Endothelial cell of umbilical vein (primary cell): ENCODE results near the gene GULP1. TPM values are rescaled to one million over a fixed set of nuclear protein-coding genes. Genes with fewer than 3 reads are reported as not detected.

ENCODE experiments used
- BruUV-seq: library from RNA; stranded (reverse); fragments of 400-500 nt; replicated peaks from 2 replicates; lab custom pipeline; 2021; lab: Mats Ljungman, UMichigan
- CTCF ChIA-PET: fragments of 300-600, 350-600 bp; sonication (Branson Sonifier 250); formaldehyde crosslinking; loops from one replicate; lab custom pipeline; 2021; ENCODE audit warnings: antibody characterized with exemption, inconsistent platforms; lab: Charles Lee
- POLR2A ChIA-PET: fragments of 300-600, 350-600 bp; sonication (Branson Sonifier 250); formaldehyde crosslinking; loops from one replicate; lab custom pipeline; 2021; ENCODE audit warnings: antibody characterized with exemption, inconsistent platforms; lab: Charles Lee
- DNase-seq: peaks from one replicate; pipeline ENCODE4 v3.0.0-alpha.2; 2011; ENCODE audit warnings: low read depth, low spot score
- FAIRE-seq: peaks from 2 replicates; lab custom pipeline; 2011; peaks lifted over from hg19 to GRCh38; lab: Jason Lieb, UNC
- H2AFZ ChIP-seq: 2 replicates; pipeline ENCODE4 v1.6.0; 2012; ENCODE audit warnings: low read depth, low read length, control low read depth, inconsistent platforms
- H3K27ac ChIP-seq: 2 replicates; pipeline ENCODE4 v1.5.1; 2011; ENCODE audit warnings: low read depth, mild to moderate bottlenecking, control low read depth, low read length, moderate library complexity; ENCODE audit not compliant: insufficient read depth
- H3K27me3 ChIP-seq, 2 experiments: 2 replicates each; pipeline versions ENCODE4 v1.6.0 to v1.6.1; 2011; ENCODE audit warnings: low read length in 2 of 2, mixed read lengths in 1 of 2; ENCODE audit not compliant: control insufficient read depth in 2 of 2, insufficient read depth in 2 of 2
- H3K36me3 ChIP-seq, 2 experiments: 2 replicates in 1 of 2; 3 replicates in 1 of 2; pipeline ENCODE4 v1.5.1; 2011; ENCODE audit warnings: low read length in 2 of 2, mild to moderate bottlenecking in 1 of 2, moderate library complexity in 1 of 2; ENCODE audit not compliant: control insufficient read depth in 2 of 2, insufficient read depth in 2 of 2; ENCODE audit errors: extremely low read depth in 1 of 2
- H3K4me1 ChIP-seq: 3 replicates; pipeline ENCODE4 v1.5.1; 2011; ENCODE audit warnings: mild to moderate bottlenecking, low read length; ENCODE audit not compliant: control insufficient read depth, insufficient read depth; ENCODE audit errors: extremely low read depth
- H3K4me2 ChIP-seq: 2 replicates; pipeline ENCODE4 v1.6.1; 2011; ENCODE audit warnings: low read length, control low read depth, mixed read lengths; ENCODE audit not compliant: insufficient read depth
- H3K4me3 ChIP-seq, 3 experiments: fragments of 200-600 bp in 1 of 3; sonication (generic), shearing (Covaris generic) in 1 of 3; replicated peaks in 1 of 3; 2 replicates each; pipeline ENCODE4 v1.5.1; 2011 to 2016; ENCODE audit warnings: control low read depth in 3 of 3, low read length in 3 of 3, mild to moderate bottlenecking in 2 of 3, inconsistent platforms in 1 of 3, low read depth in 1 of 3, moderate library complexity in 1 of 3; ENCODE audit not compliant: insufficient read depth in 1 of 3
- H3K79me2 ChIP-seq: 2 replicates; pipeline ENCODE4 v1.6.0; 2012; ENCODE audit warnings: low read length, inconsistent platforms; ENCODE audit not compliant: control insufficient read depth, insufficient read depth
- H3K9ac ChIP-seq: replicated peaks from 2 replicates; pipeline ENCODE3; 2011; ENCODE audit warnings: low read length, control low read depth; ENCODE audit not compliant: insufficient read depth; ENCODE audit errors: extremely low read depth
- H3K9me1 ChIP-seq: replicated peaks from 3 replicates; pipeline ENCODE4 v1.6.0; 2011; ENCODE audit warnings: mild to moderate bottlenecking, low read length; ENCODE audit not compliant: control insufficient read depth, insufficient read depth; ENCODE audit errors: extremely low read depth
- H3K9me3 ChIP-seq: replicated peaks from 2 replicates; pipeline ENCODE4 v1.5.1; 2012; ENCODE audit warnings: low read length, inconsistent platforms; ENCODE audit not compliant: control insufficient read depth, insufficient read depth
- H4K20me1 ChIP-seq: replicated peaks from 2 replicates; pipeline ENCODE3; 2011; ENCODE audit warnings: mild to moderate bottlenecking, low read length; ENCODE audit not compliant: control insufficient read depth, insufficient read depth; ENCODE audit errors: extremely low read depth
- EZH2 ChIP-seq: IDR thresholded peaks from 2 replicates; pipeline ENCODE4 v1.6.1; 2012; ENCODE audit warnings: borderline replicate concordance, low read depth, mild to moderate bottlenecking, moderate library complexity, low read length, inconsistent platforms; ENCODE audit not compliant: severe bottlenecking
- FOS ChIP-seq: IDR thresholded peaks from 2 replicates; pipeline ENCODE4 v1.6.1; 2011; ENCODE audit warnings: mild to moderate bottlenecking, low read length, moderate library complexity, borderline replicate concordance; ENCODE audit not compliant: insufficient read depth
- GATA2 ChIP-seq: IDR thresholded peaks from 2 replicates; pipeline ENCODE4 v1.7.0; 2011; ENCODE audit warnings: low read depth, mild to moderate bottlenecking, moderate library complexity, mixed read lengths, low read length; ENCODE audit not compliant: insufficient read length, insufficient read depth
- JUN ChIP-seq: IDR thresholded peaks from 2 replicates; pipeline ENCODE4 v1.6.1; 2011; ENCODE audit warnings: borderline replicate concordance, low read depth; ENCODE audit not compliant: insufficient read length, insufficient read depth
- MYC ChIP-seq: IDR thresholded peaks from one replicate; pipeline ENCODE4 v1.6.1; 2011; ENCODE audit warnings: mild to moderate bottlenecking, low read depth, low read length
- POLR2A ChIP-seq: IDR thresholded peaks from 2 replicates; pipeline ENCODE4 v1.6.1; 2012; ENCODE audit warnings: low read depth, mild to moderate bottlenecking, control low read depth, low read length
- POLR2AphosphoS5 ChIP-seq: IDR thresholded peaks from 2 replicates; pipeline ENCODE4 v1.6.1; 2012; ENCODE audit warnings: low read depth, mild to moderate bottlenecking, control low read depth, low read length, moderate library complexity; ENCODE audit not compliant: insufficient read depth
- dilution Hi-C: fragments of 300-500 bp; cut with MboI; formaldehyde crosslinking; loops from one replicate; pipeline ENCODE4 v1.15.0; 2019; ENCODE audit warnings: low sequenced_read_pairs; ENCODE audit not compliant: extremely low pct_ligation_motif_present
- intact Hi-C: fragments of 100-400 bp; cut with micrococcal nuclease; formaldehyde crosslinking; loops from one replicate; pipeline ENCODE4 v1.10.0; 2022
- polyA plus RNA-seq, 4 experiments: library from polyadenylated mRNA; depleted of rRNA in 3 of 4; stranded (reverse) in 3 of 4; unstranded in 1 of 4; fragments of >200 nt; gene quantifications; 2 replicates each; pipeline versions ENCODE4 v1.2.1 to v1.2.3, GENCODE V29; 2011 to 2012; ENCODE audit warnings: missing spikeins in 1 of 4
- total RNA-seq: library from RNA; stranded (reverse); gene quantifications from 2 replicates; pipeline ENCODE4 v1.2.3, GENCODE V29; 2021
- TF ChIP-seq, protein P1 (sequence below): IDR thresholded peaks from 2 replicates; pipeline ENCODE4 v1.6.1; 2011; ENCODE audit not compliant: insufficient read depth, insufficient read length
- TF ChIP-seq, protein P2 (sequence below), 2 donors: IDR thresholded peaks; 1 replicate in 1 of 2; 2 replicates in 1 of 2; pipeline ENCODE4 v1.5.1; 2011; ENCODE audit warnings: low read length in 2 of 2, mild to moderate bottlenecking in 2 of 2, moderate library complexity in 2 of 2, control low read depth in 1 of 2, inconsistent platforms in 1 of 2, low read depth in 1 of 2; ENCODE audit not compliant: insufficient read depth in 1 of 2; ENCODE audit errors: extremely low read depth in 1 of 2

Gene GULP1
- total and polyA plus RNA-seq, 2 donors (not counting 3 experiments of a cell fraction or from before 2014, with no cell fraction given): 24.4 to 53.8 TPM

DNA sequence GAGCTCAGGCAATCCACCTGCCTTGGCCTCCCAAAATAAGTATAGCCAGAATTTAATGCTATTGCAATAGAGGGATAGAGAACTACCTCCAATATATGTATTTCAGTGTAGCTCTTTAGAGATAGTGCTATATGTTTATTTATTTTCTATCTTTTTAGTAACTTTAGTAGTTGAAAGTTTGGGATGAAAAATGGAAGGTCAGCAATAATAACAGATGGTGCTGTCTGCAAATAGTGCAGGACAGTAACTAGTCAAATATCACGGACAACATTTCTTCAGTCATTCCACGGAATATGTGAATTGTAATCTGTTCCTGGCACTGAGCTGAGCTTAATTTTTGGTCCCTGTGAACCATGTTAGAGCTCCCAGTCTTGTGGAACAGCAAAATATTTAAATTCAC is 43.2 kb upstream of the GULP1 start:
- Histone ChIP-seq H3K4me2 (no peak overlapping the region), H3K9me3 (no peaks in the 10 kb centered on the region), H3K27me3 (no peaks in the 10 kb centered on the region), H3K79me2 (no peaks in the 10 kb centered on the region), H3K4me3 (no peak overlapping the region), H3K9ac (no peak overlapping the region), H3K4me1 (no peaks in the 10 kb centered on the region), H4K20me1 (no peaks in the 10 kb centered on the region), H3K9me1 (no peaks in the 10 kb centered on the region), H3K27ac (no peak overlapping the region), H3K36me3 (no peaks in the 10 kb centered on the region), H2AFZ (no peak overlapping the region)
- no peak for DNase-seq
- CTCF ChIA-PET: interaction anchor here (0.8 to 1.0 kb wide), 2 partner anchors 16 to 19 kb away, joined by 3 read pairs; no protein-coding TSS in a partner anchor
- intact Hi-C loops (no loop called here), dilution Hi-C loops (no loop called here)
- FAIRE-seq: no peak
- no TSS peak for BruUV-seq
- no peak for TF ChIP-seq FOS
- TF ChIP-seq EZH2: no peak
- TF ChIP-seq POLR2A: no peak
- TF ChIP-seq, protein P1, sequence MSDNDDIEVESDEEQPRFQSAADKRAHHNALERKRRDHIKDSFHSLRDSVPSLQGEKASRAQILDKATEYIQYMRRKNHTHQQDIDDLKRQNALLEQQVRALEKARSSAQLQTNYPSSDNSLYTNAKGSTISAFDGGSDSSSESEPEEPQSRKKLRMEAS: no peak
- TF ChIP-seq, protein P2, sequence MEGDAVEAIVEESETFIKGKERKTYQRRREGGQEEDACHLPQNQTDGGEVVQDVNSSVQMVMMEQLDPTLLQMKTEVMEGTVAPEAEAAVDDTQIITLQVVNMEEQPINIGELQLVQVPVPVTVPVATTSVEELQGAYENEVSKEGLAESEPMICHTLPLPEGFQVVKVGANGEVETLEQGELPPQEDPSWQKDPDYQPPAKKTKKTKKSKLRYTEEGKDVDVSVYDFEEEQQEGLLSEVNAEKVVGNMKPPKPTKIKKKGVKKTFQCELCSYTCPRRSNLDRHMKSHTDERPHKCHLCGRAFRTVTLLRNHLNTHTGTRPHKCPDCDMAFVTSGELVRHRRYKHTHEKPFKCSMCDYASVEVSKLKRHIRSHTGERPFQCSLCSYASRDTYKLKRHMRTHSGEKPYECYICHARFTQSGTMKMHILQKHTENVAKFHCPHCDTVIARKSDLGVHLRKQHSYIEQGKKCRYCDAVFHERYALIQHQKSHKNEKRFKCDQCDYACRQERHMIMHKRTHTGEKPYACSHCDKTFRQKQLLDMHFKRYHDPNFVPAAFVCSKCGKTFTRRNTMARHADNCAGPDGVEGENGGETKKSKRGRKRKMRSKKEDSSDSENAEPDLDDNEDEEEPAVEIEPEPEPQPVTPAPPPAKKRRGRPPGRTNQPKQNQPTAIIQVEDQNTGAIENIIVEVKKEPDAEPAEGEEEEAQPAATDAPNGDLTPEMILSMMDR (IDR thresholded peaks at IDR 0.05; ENCODE audit: extremely low read depth in 1 of 2, insufficient read depth in 1 of 2, low read depth in 1 of 2, low read length in 2 of 2): no peak
- TF ChIP-seq POLR2AphosphoS5: no peak
- no peak for TF ChIP-seq MYC
- TF ChIP-seq JUN: no peak
- TF ChIP-seq GATA2: no peak
- POLR2A ChIA-PET: no interaction called here
